Stimulated activated CD4-positive, alpha-beta T cell treated with anti-CD3 and anti-CD28 coated beads, Interleukin-12 subunit alpha, Interleukin-12 subunit beta, amount 100 ng/mL, for 48 hours (primary cell): ENCODE measurements around the gene NRBP1.

Experiments used
- DNase-seq, 3 donors: peaks; one replicate each; pipeline ENCODE4 v3.0.0-alpha.2; 2020; ENCODE audit warnings: low read depth in 2 of 3, low spot score in 1 of 3

The NRBP1 gene

GRCh38 chr2:27489498-27490397, 61.3 kb downstream of the NRBP1 start, which contains the start of gene IFT172:
Gene IFT172, minus strand, starts transcription at chr2:27489743. Its CDS starts 90 bp downstream, at chr2:27489653.
- DNase-seq: peak; percentile 98
